ENCODE data around the gene CASP2.
A peak's percentile ranks its signal among the peaks of the same experiment; 100 is the strongest.

The CASP2 gene

DNA sequence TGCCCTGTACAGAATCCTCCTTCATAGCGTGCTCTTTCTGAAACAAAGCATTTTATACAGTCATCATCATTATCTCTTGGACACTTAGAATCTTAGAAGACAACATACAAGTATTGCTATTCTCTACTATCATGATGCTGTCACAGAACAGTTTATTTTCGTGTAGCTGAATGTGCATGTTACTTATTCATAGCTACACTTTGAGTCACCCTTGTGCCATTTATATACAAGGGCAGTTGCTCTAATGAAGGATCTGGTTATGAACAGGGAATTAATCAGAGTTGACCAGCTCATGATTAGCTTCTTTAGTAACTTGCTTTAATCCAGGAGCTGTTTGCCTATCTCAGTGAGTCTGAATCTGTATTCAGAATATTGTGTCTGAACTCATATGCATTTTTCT, 11.2 kb downstream of the CASP2 start:
- peak; percentile 59 for DNase-seq (ENCODE audit: low spot score)

DNA sequence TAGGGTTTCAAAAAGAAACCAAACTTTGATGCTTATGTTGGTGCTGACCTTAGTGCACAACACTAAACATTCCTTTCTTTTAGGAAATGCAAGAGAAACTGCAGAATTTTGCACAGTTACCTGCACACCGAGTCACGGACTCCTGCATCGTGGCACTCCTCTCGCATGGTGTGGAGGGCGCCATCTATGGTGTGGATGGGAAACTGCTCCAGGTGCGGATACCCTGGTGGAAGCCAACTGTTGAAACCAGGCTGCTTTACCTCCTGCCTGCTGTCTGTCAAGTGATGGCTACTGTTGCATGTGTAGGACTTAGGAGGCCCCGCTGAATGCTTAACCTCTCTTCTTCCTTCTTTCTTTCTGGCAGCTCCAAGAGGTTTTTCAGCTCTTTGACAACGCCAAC, 11.7 kb downstream of the CASP2 start:
- no peak for DNase-seq (ENCODE audit: low spot score)

- peak; percentile 71 for DNase-seq (ENCODE audit: low spot score)
Observed at GRCh38 chr7:143300959-143301935, 13.1 kb downstream of the CASP2 start.

DNA sequence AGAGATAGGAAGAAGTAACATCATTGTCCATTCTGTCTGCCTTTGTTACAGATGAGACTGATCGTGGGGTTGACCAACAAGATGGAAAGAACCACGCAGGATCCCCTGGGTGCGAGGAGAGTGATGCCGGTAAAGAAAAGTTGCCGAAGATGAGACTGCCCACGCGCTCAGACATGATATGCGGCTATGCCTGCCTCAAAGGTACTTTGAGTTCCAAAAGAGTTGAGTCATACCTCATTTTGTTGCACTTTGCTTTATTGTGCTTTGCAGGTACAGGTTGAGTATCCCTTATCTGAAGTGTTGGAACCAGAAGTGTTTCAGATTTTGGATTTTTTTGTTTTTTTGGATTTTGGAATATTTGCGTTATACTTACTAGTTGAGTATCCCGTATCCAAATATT, 15.6 kb downstream of the CASP2 start:
- DNase-seq (ENCODE audit: low spot score), result no peak

DNA sequence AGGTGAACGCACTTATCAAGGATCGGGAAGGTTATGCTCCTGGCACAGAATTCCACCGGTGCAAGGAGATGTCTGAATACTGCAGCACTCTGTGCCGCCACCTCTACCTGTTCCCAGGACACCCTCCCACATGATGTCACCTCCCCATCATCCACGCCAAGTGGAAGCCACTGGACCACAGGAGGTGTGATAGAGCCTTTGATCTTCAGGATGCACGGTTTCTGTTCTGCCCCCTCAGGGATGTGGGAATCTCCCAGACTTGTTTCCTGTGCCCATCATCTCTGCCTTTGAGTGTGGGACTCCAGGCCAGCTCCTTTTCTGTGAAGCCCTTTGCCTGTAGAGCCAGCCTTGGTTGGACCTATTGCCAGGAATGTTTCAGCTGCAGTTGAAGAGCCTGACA, 16.8 kb downstream of the CASP2 start:
- no peak for DNase-seq (ENCODE audit: low spot score)

GRCh38 chr7:143305423-143306070, 17.4 kb downstream of the CASP2 start:
- DNase-seq (ENCODE audit: low spot score), result no peak

DNA sequence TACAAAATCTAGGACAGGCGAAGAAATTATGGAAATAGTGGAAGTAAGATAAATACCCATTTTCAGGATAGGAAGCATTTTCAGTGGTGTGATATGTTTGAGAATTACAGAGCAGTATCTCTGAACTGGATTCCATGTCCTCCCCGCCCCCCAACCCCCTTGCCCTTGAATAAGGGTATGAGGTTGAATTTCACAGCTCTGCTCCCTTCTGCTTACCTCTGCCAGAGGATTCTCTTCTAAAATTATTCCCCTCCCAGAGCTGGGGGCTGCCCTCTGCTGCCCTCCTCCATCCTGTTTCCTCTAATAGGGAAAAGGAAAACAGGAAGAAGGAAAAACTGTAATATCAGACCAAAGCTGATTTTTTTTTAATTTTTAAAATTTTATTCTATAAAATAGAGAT, 20.5 kb downstream of the CASP2 start:
- no peak for DNase-seq (ENCODE audit: low spot score)

GRCh38 chr7:143314127-143314526, 26.0 kb downstream of the CASP2 start:
- no peak for DNase-seq (ENCODE audit: low spot score)

DNA sequence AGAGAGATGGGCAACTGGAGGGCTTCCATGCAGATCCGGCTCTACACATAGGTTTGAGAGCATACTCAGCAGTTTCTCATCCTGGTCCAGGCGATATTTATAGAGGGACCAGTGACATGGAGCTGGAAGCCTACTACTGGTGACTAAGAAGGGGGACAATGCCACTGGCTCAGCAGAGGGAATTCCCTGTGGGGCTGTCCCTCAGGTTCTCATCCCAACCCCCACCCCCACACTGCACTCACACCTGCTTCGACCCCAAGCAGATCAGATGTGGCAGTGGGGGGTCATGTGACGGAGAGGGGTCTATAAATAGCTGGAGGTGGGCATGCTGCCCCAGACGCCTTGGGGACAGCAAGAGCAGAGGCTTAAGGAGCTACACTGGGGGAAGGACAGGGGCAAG, 27.6 kb downstream of the CASP2 start, which contains the start of gene CLCN1:
CLCN1 (plus strand) TSS at position 336 of the 400 bp plus-strand sequence. CDS start 102 bp downstream, outside the sequence.
- no peak for DNase-seq (ENCODE audit: low spot score)

DNA sequence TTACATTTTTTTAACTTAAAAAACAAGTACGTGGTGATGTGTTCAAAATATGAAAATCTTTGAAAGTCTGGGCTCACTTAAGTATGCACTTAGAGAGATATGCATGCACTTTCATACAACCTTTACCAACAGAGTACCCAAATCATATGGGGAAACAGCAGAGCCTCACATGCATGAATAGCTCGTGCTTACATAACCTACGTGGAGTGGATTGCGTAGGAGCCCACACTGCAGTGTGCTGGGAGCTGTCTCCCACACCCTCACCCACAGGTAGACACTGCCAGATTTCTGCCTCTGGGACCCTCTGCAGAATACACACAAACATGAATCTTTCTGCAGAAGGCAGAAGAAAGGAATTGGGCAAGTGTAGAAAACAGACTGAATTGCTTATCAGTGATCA, 28.3 kb downstream of the CASP2 start:
- DNase-seq (ENCODE audit: low spot score), result no peak

GRCh38 chr7:143318661-143319060, 30.5 kb downstream of the CASP2 start:
- DNase-seq (ENCODE audit: low spot score), result peak; percentile 73

GRCh38 chr7:143320620-143321019, 32.5 kb downstream of the CASP2 start:
- DNase-seq (ENCODE audit: low spot score), result no peak

DNA sequence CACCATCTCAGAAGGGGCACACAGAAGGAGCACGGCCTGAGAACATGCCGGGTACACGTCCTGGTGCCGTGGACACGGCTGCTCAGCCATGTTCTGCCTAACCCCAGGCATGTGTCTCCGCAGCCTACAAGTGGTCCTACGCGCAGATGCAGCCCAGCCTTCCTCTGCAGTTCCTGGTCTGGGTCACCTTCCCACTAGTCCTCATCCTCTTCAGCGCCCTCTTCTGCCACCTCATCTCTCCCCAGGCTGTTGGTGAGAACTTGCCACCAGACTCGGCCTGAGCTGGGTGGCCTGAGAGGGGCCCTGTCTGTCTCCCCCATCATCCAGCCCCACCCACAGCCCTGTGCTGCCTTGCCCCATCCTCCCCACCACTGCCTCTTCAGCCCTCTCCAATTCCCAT, 33.1 kb downstream of the CASP2 start:
- DNase-seq (ENCODE audit: low spot score), result no peak

GRCh38 chr7:143321734-143322133, 33.6 kb downstream of the CASP2 start:
- DNase-seq (ENCODE audit: low spot score), result no peak

DNA sequence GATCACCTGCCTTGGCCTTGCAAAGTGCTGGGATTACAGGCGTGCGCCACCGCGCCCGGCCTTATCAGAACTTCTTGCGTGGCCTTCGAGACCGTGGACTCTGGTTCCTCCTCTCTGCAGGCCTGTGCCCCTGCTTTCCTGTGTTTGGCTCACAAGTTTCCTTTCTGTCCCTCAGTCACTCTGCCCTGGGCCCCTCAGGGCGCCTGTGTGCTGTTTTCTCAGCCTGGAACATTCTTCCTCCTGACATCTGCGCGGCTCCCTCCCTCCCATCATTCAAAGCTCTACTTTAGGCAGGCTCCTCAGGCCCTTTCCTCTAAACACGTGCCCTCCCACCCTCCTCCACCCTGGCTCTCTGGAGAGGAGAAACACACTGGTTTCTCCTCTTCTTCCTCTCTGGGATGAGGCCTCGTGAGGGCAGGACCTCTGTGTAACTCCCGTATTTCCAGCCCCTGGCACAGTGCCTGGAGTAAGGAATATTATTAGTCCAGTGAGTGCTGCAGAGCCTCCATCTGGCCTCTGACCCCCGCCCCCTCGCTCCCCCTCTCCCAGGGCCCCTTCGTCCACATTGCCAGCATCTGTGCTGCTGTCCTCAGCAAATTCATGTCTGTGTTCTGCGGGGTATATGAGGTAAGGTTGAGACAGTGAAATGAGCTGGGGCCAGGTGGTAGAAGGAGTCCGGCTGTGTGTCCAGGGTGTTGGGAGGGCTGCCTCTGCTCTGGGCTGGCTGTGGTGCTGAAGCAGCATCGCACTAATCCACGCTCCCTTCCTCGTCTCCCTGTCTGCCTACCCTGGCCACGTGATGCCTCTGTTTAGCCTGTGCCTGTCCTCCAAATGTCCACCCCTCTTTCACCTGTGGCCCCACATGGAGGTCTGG, 34.8 kb downstream of the CASP2 start:
- DNase-seq (ENCODE audit: low spot score), result no peak

GRCh38 chr7:143323653-143324052, 35.5 kb downstream of the CASP2 start:
- no peak for DNase-seq (ENCODE audit: low spot score)

- DNase-seq (ENCODE audit: low spot score), result no peak
Observed at GRCh38 chr7:143325240-143325639, 37.1 kb downstream of the CASP2 start.

GRCh38 chr7:143327903-143328302, 39.8 kb downstream of the CASP2 start:
- no peak for DNase-seq (ENCODE audit: low spot score)

GRCh38 chr7:143329471-143330170, 41.5 kb downstream of the CASP2 start:
- DNase-seq (ENCODE audit: low spot score), result no peak

DNA sequence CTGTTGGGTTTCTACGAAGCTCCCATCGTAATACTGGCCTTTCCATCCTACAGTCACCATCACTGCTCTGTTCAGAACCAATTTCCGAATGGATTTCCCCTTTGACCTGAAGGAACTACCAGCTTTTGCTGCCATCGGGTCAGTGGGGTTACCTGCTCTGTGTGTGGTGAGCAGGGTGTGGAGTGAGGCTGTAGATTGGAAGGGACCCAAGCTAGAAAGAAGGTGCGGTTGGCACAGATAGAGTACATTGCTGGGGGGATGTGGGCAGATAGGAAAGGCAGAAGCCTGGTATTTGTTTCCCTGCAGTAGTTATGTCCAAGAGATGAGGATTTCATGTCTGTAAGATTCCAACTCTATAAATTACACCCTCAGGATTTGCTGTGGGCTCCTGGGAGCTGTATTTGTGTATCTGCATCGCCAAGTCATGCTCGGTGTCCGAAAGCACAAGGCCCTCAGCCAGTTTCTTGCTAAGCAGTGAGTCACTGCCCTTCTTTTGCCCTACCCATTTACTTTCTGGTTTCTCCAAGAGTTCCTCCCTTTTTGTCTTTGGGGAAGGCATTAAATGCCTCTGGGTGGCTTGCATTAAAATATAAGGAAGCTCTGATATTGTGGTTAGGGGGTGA, 43.1 kb downstream of the CASP2 start:
- peak; percentile 89 for DNase-seq (ENCODE audit: low spot score)

DNA sequence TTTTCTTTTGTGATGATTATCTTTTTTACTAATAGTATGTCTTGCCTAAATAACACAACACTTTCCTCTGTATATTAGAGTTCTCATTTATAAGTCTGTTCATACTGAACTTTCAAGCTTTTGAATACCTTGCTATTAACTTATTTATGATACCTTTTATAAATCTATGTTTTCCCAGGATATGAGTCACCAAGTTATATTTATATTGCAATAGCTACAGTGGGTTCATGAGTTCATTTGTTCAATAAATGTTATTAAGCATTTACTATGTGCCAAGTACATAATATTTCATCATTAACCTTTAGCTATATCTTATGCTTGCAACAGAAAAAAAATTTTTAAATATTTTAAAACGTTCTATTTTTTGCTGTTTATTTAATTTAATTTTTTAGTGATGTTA, 46.1 kb downstream of the CASP2 start:
- DNase-seq (ENCODE audit: low spot score), result no peak

Measured in hepatic stellate cell (primary cell).